Measurements from ENCODE around the gene CYP26B1.

Gene CYP26B1

DNA sequence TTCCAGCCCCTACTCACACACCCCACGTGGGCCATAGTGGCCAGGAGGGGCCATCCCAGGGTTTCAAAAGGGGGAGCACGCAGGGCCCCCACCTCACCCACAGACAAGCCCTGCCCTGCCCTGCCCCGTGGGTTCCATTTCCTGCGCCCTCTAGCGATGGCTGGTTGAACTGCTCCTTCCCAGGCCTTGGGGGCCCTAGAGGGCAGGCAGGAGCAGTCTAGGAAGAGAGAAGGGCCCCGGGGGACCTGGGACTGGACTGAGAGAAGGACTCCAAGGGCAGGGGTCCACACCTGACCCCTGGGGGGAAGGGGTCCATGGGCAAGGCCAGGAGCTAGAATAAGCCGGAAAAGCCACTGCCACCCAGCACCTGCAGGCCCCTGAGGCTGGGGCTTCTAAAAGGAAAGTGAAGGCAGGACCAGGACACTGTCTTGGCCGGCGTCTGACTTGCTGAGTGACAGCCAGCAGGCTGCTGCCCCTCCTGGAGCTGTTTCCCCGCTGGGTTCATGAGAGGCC is 10.1 kb downstream of the CYP26B1 start:
- H3K27me3 ChIP-seq (ENCODE audit: control insufficient read depth in 5 of 5, insufficient read depth in 4 of 5, low read length in 5 of 5) = no peaks in the 10 kb centered on the region
- peak overlapping the region in 2 of 5 donors; percentile 19 to 22 for H3K4me3 ChIP-seq (ENCODE audit: low read depth in 1 of 5, low read length in 5 of 5)
- H3K9me3 ChIP-seq (ENCODE audit: control insufficient read depth in 5 of 5, low read length in 5 of 5) = no peaks in the 10 kb centered on the region
- peaks cover 0 to 27% (median 24%) of the 10 kb centered on the region in 5 donors for H3K36me3 ChIP-seq (ENCODE audit: control insufficient read depth in 5 of 5, insufficient read depth in 5 of 5, low read length in 5 of 5)
- H3K4me1 ChIP-seq (ENCODE audit: control insufficient read depth in 5 of 5, insufficient read depth in 5 of 5, low read length in 5 of 5) = peaks cover 6 to 71% (median 69%) of the 10 kb centered on the region in 5 donors
- peak overlapping the region; percentile 75 for H3K27ac ChIP-seq (ENCODE audit: low read depth, low read length)
- H3K9ac ChIP-seq (ENCODE audit: low read length in 5 of 5) = peak overlapping the region in 3 of 5 donors; percentile 53 to 68 (median 58)

DNA sequence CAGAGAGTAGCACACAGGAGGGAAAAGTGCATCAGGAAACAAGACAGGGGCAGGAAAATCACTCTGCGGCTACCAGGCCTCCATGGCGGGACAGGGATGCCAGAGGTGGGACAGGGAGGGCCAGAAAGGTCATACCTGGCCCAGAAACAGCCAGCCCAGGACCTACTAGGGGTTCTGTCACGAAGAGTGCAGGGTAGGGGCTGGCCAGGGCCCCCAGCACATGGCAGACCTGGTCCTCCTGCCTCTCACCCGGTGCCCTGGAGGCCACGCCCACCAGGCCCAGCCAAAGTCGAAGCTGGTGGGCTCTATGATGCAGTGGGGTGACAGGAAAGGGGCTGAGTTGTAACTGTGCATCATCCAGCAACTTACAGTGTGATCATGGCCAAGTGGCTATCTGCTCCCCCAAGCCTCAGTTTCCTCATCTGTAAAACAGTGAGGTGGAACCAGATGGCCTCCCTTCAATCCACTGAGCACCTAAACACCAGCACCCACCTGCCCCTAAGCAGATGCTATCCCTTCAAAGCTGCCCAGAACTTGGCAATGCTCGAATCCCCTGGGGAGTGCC is 10.6 kb downstream of the CYP26B1 start:
- peaks cover 6 to 66% (median 64%) of the 10 kb centered on the region in 5 donors for H3K4me1 ChIP-seq (ENCODE audit: control insufficient read depth in 5 of 5, insufficient read depth in 5 of 5, low read length in 5 of 5)
- peak overlapping the region; percentile 75 for H3K27ac ChIP-seq (ENCODE audit: low read depth, low read length)
- H3K27me3 ChIP-seq (ENCODE audit: control insufficient read depth in 5 of 5, insufficient read depth in 4 of 5, low read length in 5 of 5) = no peaks in the 10 kb centered on the region
- no peak overlapping the region for H3K4me3 ChIP-seq (ENCODE audit: low read depth in 1 of 5, low read length in 5 of 5)
- H3K36me3 ChIP-seq (ENCODE audit: control insufficient read depth in 5 of 5, insufficient read depth in 5 of 5, low read length in 5 of 5) = peaks cover 0 to 32% (median 29%) of the 10 kb centered on the region in 5 donors
- no peaks in the 10 kb centered on the region for H3K9me3 ChIP-seq (ENCODE audit: control insufficient read depth in 5 of 5, low read length in 5 of 5)
- peak overlapping the region in 2 of 5 donors; percentile 53 to 56 for H3K9ac ChIP-seq (ENCODE audit: low read length in 5 of 5)

DNA sequence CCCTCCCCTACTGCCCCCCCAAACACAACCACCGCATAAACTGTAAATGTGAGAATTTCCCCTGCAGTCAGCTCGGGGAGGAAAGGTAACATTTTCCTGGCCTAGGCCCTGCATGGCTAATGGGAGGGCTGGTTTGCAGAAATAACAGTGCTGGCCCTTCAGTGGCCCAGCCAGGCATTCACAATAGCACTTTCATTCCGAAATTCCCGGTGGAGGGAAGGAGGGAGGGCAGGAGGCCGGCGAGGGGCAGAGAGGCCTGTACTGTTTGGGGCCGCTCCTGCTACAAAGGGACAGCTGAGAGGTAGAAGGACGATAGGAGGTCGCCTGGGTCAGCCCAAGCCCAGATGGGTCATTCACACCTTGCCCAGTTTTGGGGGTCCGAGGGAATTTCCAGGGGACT is 11.3 kb downstream of the CYP26B1 start:
- Histone ChIP-seq H3K27ac (ENCODE audit: low read depth, low read length) (no peak overlapping the region), H3K27me3 (ENCODE audit: control insufficient read depth in 5 of 5, insufficient read depth in 4 of 5, low read length in 5 of 5) (no peaks in the 10 kb centered on the region), H3K4me3 (ENCODE audit: low read depth in 1 of 5, low read length in 5 of 5) (no peak overlapping the region), H3K4me1 (ENCODE audit: control insufficient read depth in 5 of 5, insufficient read depth in 5 of 5, low read length in 5 of 5) (peaks cover 6 to 60% (median 58%) of the 10 kb centered on the region in 5 donors), H3K36me3 (ENCODE audit: control insufficient read depth in 5 of 5, insufficient read depth in 5 of 5, low read length in 5 of 5) (peaks cover 0 to 39% (median 32%) of the 10 kb centered on the region in 5 donors), H3K9me3 (ENCODE audit: control insufficient read depth in 5 of 5, low read length in 5 of 5) (no peaks in the 10 kb centered on the region), H3K9ac (ENCODE audit: low read length in 5 of 5) (peak overlapping the region in 1 of 5 donors; percentile 56)

DNA sequence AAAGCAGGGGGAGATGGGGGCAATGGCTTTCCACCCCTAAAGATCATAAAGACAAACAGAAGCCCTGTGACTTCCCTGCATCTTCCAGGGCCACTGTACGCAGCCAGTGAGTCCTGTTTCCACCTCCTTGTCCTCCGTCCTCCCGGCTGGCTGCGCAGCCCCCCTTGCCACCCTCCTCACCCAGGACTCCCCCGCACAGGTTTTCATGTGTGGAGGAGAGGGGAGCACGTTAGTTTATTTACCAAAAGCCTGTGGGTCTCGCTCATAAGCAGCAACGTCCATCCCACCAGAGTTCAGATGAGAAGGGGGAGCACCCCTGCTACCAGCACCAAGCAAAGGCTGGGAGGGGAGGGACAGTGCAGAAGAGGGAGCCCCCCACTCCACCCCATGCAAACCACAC is 11.7 kb downstream of the CYP26B1 start:
- H3K27ac ChIP-seq (ENCODE audit: low read depth, low read length) = no peak overlapping the region
- no peaks in the 10 kb centered on the region for H3K27me3 ChIP-seq (ENCODE audit: control insufficient read depth in 5 of 5, insufficient read depth in 4 of 5, low read length in 5 of 5)
- H3K4me1 ChIP-seq (ENCODE audit: control insufficient read depth in 5 of 5, insufficient read depth in 5 of 5, low read length in 5 of 5) = peaks cover 6 to 59% (median 56%) of the 10 kb centered on the region in 5 donors
- peaks cover 0 to 41% (median 32%) of the 10 kb centered on the region in 5 donors for H3K36me3 ChIP-seq (ENCODE audit: control insufficient read depth in 5 of 5, insufficient read depth in 5 of 5, low read length in 5 of 5)
- no peak overlapping the region for H3K4me3 ChIP-seq (ENCODE audit: low read depth in 1 of 5, low read length in 5 of 5)
- no peaks in the 10 kb centered on the region for H3K9me3 ChIP-seq (ENCODE audit: control insufficient read depth in 5 of 5, low read length in 5 of 5)
- peak overlapping the region in 1 of 5 donors; percentile 56 for H3K9ac ChIP-seq (ENCODE audit: low read length in 5 of 5)

DNA sequence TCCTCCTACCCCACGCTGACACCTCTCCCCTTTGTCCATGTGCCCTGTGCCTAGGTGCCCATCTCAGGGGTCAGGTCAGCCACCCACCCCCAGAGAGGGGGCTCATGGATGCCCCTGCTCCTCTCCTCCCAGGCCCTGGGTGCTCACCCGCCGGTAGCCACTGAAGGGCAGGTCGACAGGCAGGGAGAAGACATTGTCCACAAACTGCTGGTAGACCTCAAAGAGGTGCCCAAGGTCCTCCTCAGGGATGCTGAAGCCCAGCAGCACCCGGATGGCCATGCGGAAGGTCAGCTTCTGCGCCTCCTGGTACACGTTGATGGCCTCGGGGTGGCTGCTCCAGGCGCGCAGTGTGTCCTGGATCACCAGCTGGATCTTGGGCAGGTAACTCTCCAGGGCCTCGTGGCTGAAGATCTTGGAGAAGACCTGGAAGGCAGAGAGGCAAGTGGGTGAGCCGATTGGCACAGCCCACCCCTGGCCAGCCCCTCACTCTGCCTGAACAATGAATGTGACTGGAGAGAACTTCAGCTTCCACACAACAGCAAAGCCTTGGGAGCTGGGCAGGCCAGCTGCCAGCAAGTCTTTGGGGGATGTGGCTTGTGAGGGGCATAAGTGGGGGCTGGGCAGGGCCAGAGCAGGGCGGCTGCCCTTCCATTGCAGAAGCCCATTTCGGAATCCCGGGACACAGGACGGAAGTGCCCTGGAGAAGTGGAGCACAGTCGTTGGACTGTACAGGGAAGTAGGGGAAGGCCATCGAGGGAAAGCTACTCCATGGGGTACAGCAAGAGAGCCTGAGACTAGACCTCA is 12.5 kb downstream of the CYP26B1 start:
- Histone ChIP-seq H3K36me3 (ENCODE audit: control insufficient read depth in 5 of 5, insufficient read depth in 5 of 5, low read length in 5 of 5) (peaks cover 0 to 41% (median 32%) of the 10 kb centered on the region in 5 donors), H3K27ac (ENCODE audit: low read depth, low read length) (no peak overlapping the region), H3K4me3 (ENCODE audit: low read depth in 1 of 5, low read length in 5 of 5) (no peak overlapping the region), H3K27me3 (ENCODE audit: control insufficient read depth in 5 of 5, insufficient read depth in 4 of 5, low read length in 5 of 5) (no peaks in the 10 kb centered on the region), H3K4me1 (ENCODE audit: control insufficient read depth in 5 of 5, insufficient read depth in 5 of 5, low read length in 5 of 5) (peaks cover 5 to 59% (median 54%) of the 10 kb centered on the region in 5 donors), H3K9me3 (ENCODE audit: control insufficient read depth in 5 of 5, low read length in 5 of 5) (no peaks in the 10 kb centered on the region), H3K9ac (ENCODE audit: low read length in 5 of 5) (no peak overlapping the region)

DNA sequence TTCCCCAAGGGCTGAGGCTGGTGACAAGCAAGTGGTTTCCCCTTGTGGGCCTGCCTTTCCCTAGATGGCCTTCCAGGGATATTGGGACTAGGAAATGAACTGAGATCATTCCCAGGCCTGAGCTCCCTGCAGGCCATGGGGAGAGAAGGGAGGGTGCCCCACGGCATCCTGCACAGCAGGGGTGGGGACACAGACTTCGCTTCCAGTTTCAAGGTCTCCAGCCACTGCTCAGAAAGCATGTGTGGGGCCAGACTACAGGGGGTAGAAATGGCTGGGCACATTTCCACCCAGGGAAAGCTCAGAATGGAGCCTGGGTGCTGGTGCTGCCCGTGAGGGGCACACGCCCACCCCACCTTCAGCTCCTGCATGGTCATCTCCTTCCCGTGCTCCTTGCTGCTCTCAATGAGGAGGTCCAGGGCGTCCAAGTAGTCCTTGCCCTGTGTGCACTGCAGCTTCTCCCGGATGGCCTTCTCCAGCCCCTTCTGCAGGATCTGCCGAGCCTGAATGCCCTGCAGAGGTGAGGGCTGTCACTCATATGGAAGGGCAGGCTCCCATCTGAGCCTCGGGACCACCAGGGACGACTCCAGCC is 13.2 kb downstream of the CYP26B1 start:
- Histone ChIP-seq H3K4me1 (ENCODE audit: control insufficient read depth in 5 of 5, insufficient read depth in 5 of 5, low read length in 5 of 5) (peaks cover 5 to 58% (median 54%) of the 10 kb centered on the region in 5 donors), H3K27ac (ENCODE audit: low read depth, low read length) (no peak overlapping the region), H3K27me3 (ENCODE audit: control insufficient read depth in 5 of 5, insufficient read depth in 4 of 5, low read length in 5 of 5) (no peaks in the 10 kb centered on the region), H3K36me3 (ENCODE audit: control insufficient read depth in 5 of 5, insufficient read depth in 5 of 5, low read length in 5 of 5) (peaks cover 0 to 41% (median 32%) of the 10 kb centered on the region in 5 donors), H3K4me3 (ENCODE audit: low read depth in 1 of 5, low read length in 5 of 5) (no peak overlapping the region), H3K9ac (ENCODE audit: low read length in 5 of 5) (no peak overlapping the region), H3K9me3 (ENCODE audit: control insufficient read depth in 5 of 5, low read length in 5 of 5) (no peaks in the 10 kb centered on the region)

DNA sequence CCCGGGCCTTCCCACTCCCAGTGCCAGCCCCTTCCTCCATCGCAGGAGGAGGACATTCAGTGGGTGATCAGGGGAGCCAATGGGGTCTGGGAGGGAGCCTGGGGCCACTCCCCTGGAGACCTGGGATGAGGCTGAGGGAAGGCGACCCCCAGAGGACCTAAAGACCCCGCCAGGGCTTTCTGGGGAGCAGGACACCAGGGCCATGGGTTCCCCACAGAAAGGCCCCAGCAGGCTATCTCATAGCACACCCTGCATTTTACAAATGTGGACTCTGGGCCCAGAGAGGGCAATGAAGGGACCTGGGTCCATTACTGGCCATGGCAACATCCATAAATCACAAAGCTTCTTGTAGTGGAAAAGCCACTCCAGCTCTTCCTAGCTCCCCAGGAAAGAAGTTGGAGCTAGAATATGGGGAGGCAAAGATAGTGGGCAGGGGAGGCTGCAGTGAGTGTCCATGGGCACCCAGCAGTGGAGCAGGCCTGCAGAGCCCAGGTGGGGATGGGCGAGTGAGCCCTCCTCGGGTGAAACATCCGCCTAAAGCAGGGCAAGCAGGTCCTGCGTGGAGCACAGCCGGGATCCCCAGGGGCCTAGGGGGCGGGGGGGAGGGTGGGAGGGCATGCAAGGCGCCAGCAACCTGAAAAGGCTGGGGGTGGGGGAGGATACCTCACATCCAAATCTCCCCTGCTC is 13.8 kb downstream of the CYP26B1 start:
- no peaks in the 10 kb centered on the region for H3K27me3 ChIP-seq (ENCODE audit: control insufficient read depth in 5 of 5, insufficient read depth in 4 of 5, low read length in 5 of 5)
- H3K4me1 ChIP-seq (ENCODE audit: control insufficient read depth in 5 of 5, insufficient read depth in 5 of 5, low read length in 5 of 5) = peaks cover 5 to 52% (median 47%) of the 10 kb centered on the region in 5 donors
- H3K27ac ChIP-seq (ENCODE audit: low read depth, low read length) = no peak overlapping the region
- no peaks in the 10 kb centered on the region for H3K9me3 ChIP-seq (ENCODE audit: control insufficient read depth in 5 of 5, low read length in 5 of 5)
- H3K9ac ChIP-seq (ENCODE audit: low read length in 5 of 5) = no peak overlapping the region
- H3K4me3 ChIP-seq (ENCODE audit: low read depth in 1 of 5, low read length in 5 of 5) = no peak overlapping the region
- H3K36me3 ChIP-seq (ENCODE audit: control insufficient read depth in 5 of 5, insufficient read depth in 5 of 5, low read length in 5 of 5) = peaks cover 0 to 41% (median 32%) of the 10 kb centered on the region in 5 donors

GRCh38 chr2:72132981-72133720 is 14.5 kb downstream of the CYP26B1 start:
- Histone ChIP-seq H3K9me3 (ENCODE audit: control insufficient read depth in 5 of 5, low read length in 5 of 5) (no peaks in the 10 kb centered on the region), H3K36me3 (ENCODE audit: control insufficient read depth in 5 of 5, insufficient read depth in 5 of 5, low read length in 5 of 5) (peaks cover 0 to 41% (median 32%) of the 10 kb centered on the region in 5 donors), H3K27me3 (ENCODE audit: control insufficient read depth in 5 of 5, insufficient read depth in 4 of 5, low read length in 5 of 5) (no peaks in the 10 kb centered on the region), H3K4me1 (ENCODE audit: control insufficient read depth in 5 of 5, insufficient read depth in 5 of 5, low read length in 5 of 5) (peaks cover 0 to 45% (median 40%) of the 10 kb centered on the region in 5 donors), H3K4me3 (ENCODE audit: low read depth in 1 of 5, low read length in 5 of 5) (no peak overlapping the region), H3K27ac (ENCODE audit: low read depth, low read length) (no peak overlapping the region), H3K9ac (ENCODE audit: low read length in 5 of 5) (no peak overlapping the region)
